GM21447 (cell line): ENCODE data around the gene CTRL.
"Not testable (repeated sequence)": the region's sequence is repeated elsewhere in the genome, so short reads cannot be mapped to it uniquely, and the experiment has no call there.

Experiments used
- ATAC-seq: cut with Tn5 transposase; IDR thresholded peaks from one replicate; pipeline ENCODE4 v1.9.1; 2021; ENCODE audit not compliant: unreplicated experiment

Gene CTRL

DNA sequence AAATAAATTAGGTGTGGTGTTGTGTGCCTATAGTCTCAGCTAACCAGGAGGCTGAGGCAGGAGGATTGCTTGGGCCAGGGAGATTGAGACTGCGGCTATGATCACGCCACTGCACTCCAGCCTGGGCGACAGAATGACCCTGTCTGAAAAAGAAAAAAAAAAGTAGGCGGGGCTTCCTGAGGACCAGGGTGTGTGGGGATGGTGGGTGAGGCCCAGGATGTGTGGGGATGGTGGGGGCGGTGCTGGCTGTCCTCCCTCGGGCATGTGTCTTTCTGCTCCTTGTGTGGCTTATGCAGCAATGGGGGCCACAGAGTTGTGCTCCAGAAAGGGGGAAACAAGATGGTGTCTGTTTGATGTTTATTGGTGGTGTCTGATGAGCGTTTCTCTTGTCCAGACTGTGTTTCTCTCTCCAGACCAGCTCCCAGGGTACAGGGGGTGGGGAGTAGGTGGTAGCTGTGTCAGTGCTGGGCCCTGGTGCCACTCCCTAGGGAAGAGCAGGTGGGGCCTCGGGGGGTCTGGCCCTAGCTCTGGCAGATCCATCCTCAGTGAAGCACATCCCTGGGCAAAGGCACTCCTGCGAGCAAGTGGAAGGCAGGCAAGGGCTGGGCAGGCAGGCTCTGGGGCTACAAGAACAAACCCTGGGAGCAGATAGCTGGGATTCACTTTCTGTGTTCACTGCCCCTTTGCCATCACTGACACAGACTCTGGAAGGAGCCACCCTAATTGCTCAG is 10.0 kb upstream of the CTRL start:
- no peak for ATAC-seq

GRCh38 chr16:67940446-67941089 is 8.9 kb upstream of the CTRL start:
- ATAC-seq = no peak

DNA sequence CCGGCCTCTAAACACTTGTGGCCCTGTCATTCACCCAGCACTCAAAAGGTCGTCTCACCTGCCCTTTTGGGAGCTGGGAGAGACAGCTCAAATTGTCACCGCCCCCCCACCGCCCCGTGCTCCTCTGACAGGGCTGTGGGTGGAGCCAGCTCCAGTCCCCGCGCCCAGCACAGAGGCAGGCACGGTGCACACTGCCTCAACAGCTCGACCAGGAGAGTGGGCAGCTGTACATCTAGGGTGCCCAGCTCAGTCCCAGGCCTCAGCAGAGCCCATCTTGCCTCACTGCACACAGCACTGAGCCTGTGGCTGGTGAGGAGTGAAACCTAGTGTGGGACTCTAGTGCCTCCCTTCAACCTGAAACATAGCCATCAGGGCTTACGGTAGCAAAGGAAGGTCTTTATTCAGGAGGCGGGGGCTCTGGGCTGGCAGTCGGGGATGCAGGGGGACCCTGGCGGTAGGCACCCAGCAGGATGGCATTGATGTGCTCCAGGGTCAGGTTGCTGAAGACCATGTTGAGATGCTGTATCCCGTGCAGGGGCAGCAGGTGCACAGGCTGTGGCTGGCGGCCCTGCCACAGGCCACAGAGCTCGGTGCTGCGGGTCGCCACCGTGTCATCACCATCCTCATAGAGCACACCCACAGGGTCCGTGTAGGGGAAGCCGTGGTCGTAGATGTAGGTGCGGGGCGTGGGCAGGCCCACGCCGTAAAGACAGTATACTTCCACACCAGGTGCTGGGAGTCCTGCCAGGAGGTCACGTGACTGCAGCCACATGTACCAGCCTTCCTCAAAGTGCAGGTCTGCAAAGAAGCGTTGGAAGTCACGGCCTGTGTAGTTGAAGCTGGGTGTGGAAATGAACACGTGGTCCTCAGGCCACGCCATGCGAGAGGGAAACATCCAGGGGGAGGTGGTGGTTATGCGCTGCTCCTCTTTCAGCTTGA is 8.1 kb upstream of the CTRL start:
- ATAC-seq = no peak

DNA sequence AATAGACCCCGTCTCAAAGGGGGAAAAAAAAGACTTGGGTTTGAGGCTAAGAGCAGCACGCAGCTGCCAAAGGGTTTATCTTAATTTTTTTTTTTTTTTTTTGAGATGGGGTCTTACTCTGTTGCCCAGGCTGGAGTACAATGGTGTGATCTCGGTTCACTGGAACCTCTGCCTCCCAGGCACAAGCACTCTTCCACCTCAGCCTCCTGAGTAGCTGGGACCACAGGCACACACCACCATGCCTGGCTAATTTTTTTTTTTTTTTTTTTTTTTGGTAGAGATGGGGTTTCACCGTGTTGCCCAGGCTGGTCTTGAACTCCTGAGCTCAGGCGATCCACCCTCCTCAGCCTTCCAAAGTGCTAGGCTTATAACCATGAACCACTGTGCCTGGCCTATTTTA is 6.1 kb upstream of the CTRL start:
- not testable (repeated sequence) for ATAC-seq

DNA sequence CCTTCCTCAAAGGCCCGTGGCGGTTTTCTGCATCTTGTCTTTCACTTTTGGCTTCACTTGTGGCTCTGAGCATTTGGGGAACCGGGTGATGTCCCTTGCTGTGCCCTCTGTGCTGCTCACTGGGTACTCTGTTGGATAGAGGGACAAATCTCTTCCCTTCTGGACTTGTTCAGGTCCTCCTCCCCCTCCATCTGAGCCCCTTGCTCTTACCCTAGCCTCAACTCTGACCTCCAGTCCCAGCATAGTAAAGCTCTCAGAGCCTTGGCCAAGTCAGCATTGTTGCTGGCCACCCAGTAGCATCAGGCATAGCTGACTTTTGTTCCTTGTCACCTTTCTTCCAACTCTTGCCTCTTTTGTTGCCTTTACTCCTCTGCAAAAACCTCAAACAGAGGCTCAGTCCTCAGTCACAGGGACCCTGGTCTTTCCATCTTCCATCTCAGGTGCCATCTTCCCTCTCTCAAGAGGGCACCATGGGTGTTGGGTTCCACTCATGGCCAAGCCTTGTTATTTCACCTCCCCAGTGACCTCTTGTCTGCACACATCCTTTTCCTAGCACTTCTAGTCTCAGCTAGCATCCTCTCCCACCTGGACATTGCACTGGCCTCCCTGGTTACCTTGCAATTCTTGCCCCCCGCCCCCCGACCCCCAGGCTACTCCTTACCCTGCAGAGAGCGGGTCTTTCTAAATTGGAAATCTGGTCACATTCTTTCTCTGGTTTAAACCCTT is 5.4 kb upstream of the CTRL start:
- ATAC-seq = peak; percentile 66

DNA sequence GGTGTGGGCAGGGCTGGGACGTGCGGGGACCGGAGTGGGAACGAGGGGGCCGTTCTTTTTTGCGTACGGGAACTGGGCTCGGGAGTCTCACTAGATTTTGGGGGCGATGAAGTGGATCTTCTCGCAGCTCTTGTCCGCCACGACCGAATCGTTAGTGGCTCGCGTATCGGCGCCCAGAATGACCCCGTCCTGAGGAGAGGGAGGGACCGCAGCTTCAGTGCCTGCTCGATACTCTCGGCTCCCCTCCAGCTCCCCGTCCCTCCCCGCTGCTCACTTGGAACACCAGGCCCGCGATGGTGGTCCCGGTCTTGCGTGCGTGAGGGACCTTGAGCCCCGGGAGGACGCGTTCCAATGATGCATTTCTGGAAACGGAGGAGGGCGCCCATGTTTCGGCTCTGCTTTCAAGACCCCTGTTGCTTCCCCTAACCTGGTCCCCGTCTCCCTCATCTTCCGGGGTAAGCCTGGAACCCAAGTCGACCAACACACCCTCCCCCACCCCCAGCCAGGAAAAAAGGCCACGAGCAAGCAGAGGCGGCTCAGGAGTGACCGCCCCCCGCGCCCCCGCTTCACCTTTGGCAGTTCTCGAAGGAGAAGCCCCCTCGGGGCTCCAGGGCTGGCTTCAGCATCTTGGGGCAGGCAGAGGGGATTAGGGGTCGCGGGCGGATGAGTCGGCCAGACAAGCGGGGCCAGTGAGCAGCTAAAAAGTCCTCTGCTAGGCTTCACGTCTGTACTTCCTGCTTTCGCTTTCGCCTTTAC is 4.6 kb upstream of the CTRL start, which contains the start of gene PSMB10:
Gene PSMB10, minus strand, starts transcription at position 727 of the 756 bp plus-strand sequence. Its CDS starts 101 bp downstream, at position 626.
- ATAC-seq = no peak

GRCh38 chr16:67935402-67936123 is 3.9 kb upstream of the CTRL start:
- peak; percentile 84 for ATAC-seq

DNA sequence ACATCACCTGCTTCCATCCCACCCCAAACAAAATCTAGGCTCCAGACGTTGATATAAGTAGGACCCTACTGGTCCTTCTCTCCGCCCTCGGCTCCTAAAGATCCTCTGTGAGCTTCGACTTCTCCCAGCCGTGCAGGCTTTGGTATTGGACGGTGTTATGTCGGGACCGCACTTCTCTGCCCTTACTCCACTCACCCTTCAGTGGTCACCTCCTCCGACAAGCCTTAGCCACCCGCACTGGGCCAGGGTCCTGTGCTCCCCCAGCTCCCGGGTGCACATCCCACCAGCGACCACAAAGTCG is 3.4 kb upstream of the CTRL start:
- ATAC-seq = no peak

DNA sequence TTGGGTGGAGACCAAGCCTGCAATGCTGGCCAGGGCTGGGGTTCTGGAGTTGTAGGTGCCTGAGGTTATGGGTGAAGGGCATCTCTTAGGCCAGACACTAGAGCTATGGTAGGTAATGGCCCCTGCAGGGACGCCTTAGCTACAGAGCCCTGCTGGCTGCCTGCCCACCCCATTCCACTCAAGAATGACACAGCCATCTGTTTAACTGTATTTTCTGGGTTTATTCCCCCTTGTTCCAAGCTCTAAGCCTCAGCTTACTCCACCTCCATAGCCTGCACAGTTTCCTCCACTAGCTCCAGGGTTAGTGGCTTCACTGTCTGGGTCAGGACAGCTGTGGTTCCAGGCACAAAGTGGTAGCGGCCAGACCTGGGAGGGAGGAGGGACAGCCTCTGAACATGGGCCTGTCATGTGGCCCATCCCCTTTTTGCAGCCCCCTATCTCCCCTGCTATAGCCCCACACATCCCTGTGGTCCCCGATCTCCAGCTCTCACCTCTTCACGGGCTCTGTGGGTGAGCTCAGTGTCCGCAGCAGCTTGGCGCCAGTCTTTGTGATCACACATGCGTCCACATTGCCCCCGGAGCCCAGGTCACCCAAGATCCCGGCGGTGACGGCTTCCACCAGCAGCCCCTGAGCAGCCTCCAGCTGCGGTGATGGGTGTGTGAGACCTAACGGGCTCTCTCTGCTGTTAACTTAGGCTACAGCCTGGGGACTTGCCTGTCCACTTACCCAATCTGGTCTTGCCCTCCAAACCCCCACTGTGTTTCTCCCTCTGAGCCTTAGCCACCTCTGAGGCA is 2.8 kb upstream of the CTRL start:
- ATAC-seq = no peak

DNA sequence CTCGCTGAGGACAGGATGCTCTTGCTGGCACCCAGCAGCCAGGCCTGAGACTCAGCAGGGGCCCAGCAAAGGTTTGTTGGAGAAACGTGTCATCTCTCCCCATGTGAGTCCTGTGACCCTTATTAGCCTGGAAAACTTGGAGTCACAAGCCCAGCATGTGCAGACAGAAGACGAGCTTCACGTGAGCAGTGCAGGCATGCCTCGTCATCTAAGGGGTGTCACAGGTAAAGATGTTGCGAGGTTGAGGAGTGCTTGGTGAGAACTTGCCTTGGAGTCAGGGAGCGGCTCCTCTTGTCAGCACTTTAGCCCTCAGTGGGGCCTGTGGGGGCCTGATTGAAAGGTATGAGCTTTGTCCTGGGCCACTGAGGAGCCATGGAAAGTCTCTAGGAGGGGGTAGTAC is 2.1 kb upstream of the CTRL start:
- no peak for ATAC-seq

DNA sequence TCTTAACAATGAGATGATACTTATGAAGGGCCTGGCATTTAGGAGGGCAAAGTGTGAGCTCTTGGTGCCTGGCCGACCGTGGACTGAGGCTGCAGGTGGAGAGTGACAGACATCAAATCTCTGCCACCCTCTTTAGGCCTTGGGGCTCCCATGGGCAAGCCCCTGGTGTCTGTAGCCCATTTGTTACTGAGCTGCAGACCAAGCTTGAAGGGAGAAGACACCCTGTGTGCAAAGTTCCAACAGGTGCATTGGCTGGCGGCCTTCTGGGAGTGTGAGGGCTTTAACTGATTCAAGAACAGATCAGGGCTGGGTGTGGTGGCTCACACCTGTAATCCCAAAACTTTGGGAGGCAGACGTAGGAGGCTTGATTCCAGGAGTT is 789 bp upstream of the CTRL start:
- no peak for ATAC-seq

GRCh38 chr16:67930678-67931211 is 917 bp downstream of the CTRL start:
- ATAC-seq = no peak

- ATAC-seq = no peak
Measured at GRCh38 chr16:67930191-67930590, 1.5 kb downstream of the CTRL start.

GRCh38 chr16:67928561-67929364 is 2.9 kb downstream of the CTRL start:
- peak; percentile 51 for ATAC-seq

DNA sequence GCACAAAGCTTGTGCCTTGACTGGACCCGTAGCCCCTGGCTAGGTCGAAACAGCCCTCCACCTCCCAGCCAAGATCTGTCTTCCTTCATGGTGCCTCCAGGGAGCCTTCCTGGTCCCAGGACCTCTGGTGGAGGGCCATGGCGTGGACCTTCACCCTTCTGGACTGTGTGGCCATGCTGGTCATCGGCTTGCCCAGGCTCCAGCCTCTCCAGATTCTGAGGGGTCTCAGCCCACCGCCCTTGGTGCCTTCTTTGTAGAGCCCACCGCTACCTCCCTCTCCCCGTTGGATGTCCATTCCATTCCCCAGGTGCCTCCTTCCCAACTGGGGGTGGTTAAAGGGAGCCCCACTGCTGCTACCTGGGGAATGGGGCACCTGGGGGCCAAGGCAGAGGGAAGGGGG is 3.5 kb downstream of the CTRL start:
- no peak for ATAC-seq

- no peak for ATAC-seq
Measured at GRCh38 chr16:67927131-67927941, 4.3 kb downstream of the CTRL start.

- ATAC-seq = no peak
Measured at GRCh38 chr16:67926181-67926750, 5.4 kb downstream of the CTRL start.
